GM06990 (cell line): ENCODE data around the gene CTDP1.

ENCODE experiments used
- DNase-seq: peaks from one replicate; pipeline ENCODE4 v3.0.0-alpha.2; 2011; ENCODE audit not compliant: insufficient read length; ENCODE audit errors: extremely low read depth
- H3K27me3 ChIP-seq: replicated peaks from 2 replicates; pipeline ENCODE4 v1.6.0; 2011; ENCODE audit warnings: low read length; ENCODE audit not compliant: control insufficient read depth, insufficient read depth
- H3K36me3 ChIP-seq: 2 replicates; pipeline ENCODE4 v1.5.1; 2011; ENCODE audit warnings: low read length; ENCODE audit not compliant: control insufficient read depth, insufficient read depth
- H3K4me3 ChIP-seq: replicated peaks from 2 replicates; pipeline ENCODE4 v1.5.1; 2011; ENCODE audit warnings: low read depth, mild to moderate bottlenecking, control low read depth, low read length
- TF ChIP-seq, protein P1 (sequence below): IDR thresholded peaks from 2 replicates; pipeline ENCODE4 v1.5.1; 2011; ENCODE audit warnings: low read length, control low read depth, mild to moderate bottlenecking, inconsistent platforms; ENCODE audit not compliant: insufficient read depth, poor library complexity, severe bottlenecking

CTDP1 gene

DNA sequence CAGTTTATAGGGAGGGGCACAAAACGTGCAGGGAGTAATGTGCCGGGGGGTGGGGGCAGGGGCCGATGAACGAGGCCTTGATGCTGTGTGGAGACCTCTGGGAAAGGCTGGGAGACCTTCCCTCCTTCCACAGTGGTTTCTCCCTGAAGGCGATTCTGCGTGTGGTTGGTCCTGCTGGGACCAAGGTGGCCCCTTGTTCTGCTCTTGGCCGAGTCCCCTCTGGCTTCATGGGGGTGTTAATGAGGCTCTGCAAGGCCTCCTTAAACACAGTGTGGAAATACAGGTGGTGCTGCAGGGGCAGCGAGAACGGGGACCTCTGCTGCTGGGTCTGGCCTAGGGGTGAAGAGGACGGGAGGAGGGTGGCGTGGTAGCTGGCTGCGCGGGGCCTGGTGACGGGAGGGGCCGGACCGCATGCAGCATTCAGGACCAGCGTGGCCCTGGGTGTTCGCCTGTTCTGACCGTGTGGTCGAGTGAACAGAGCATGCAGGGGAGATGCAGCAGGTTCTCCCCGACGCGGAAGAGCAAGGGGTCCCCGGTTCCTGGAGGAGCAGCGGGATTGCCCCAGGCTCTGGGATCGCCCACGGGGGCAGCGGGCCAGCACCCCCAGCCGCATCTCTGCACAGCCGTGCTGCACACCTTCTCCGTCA lies 76.0 kb downstream of the CTDP1 start:
- TF ChIP-seq, protein P1, sequence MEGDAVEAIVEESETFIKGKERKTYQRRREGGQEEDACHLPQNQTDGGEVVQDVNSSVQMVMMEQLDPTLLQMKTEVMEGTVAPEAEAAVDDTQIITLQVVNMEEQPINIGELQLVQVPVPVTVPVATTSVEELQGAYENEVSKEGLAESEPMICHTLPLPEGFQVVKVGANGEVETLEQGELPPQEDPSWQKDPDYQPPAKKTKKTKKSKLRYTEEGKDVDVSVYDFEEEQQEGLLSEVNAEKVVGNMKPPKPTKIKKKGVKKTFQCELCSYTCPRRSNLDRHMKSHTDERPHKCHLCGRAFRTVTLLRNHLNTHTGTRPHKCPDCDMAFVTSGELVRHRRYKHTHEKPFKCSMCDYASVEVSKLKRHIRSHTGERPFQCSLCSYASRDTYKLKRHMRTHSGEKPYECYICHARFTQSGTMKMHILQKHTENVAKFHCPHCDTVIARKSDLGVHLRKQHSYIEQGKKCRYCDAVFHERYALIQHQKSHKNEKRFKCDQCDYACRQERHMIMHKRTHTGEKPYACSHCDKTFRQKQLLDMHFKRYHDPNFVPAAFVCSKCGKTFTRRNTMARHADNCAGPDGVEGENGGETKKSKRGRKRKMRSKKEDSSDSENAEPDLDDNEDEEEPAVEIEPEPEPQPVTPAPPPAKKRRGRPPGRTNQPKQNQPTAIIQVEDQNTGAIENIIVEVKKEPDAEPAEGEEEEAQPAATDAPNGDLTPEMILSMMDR = no peak
- Histone ChIP-seq H3K27me3 (no peaks in the 10 kb centered on the region), H3K4me3 (no peak overlapping the region), H3K36me3 (peaks cover 14% of the 10 kb centered on the region)
- no peak for DNase-seq

DNA sequence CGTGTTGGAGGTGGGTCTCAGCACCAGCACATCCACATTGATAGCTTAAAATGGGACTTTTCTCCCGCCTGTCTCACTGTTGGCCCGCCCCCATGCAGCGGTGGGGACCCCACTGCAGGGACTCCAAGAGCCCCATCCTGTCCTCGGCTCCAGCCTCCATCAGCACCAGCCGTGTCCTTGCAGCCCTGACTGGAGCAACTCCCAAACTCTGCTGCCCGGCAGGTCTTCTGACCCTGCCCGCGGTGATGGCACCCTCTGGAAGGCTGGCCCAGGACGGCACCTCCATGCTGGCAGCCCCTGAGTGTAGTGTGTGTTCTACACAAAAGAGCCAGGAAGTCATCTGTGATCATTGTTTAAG lies 76.5 kb downstream of the CTDP1 start:
- H3K27me3 ChIP-seq = no peaks in the 10 kb centered on the region
- TF ChIP-seq, protein P1 = no peak
- H3K4me3 ChIP-seq = no peak overlapping the region
- H3K36me3 ChIP-seq = peaks cover 14% of the 10 kb centered on the region
- DNase-seq = no peak

DNA sequence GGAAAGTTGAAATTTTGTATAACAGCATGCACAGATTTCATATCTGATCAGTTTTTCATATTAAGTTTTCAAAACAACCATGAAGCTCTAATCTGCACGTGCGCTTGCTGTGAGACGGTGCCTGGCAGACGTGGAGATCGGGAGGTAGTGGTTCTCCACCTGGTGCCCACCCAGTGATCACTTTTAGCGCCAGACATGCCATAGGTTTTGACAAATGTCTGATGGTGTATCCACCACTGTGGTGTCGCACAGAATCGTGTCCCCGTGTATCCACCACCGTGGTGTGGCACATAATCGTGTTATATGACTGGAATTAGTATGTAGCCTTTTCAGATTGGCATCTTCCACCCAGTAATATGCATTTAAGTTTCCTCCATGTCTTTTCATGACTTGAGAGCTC lies 77.2 kb downstream of the CTDP1 start:
- DNase-seq = no peak
- H3K4me3 ChIP-seq = no peak overlapping the region
- H3K27me3 ChIP-seq = no peaks in the 10 kb centered on the region
- TF ChIP-seq, protein P1 = no peak
- H3K36me3 ChIP-seq = peaks cover 14% of the 10 kb centered on the region

DNA sequence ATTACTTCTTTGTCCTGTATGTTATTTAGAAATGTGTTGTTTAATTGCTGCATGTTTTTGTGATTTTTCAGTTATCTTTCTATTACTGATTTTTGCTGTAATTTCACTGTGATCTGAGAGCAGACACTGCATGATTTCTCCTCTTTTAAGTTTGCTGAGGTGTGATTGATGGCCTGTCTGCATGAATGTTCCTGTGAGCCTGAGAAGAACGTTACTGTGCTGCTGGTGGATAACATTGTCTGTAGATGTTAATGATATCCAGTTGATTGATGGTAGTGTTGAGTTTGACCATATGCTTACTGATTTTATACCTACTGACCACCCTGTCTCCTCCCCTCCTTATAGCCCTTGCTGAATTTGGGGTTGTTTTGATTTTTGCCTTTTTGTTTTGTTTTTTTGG lies 80.7 kb downstream of the CTDP1 start:
- TF ChIP-seq, protein P1 = no peak
- H3K4me3 ChIP-seq = no peak overlapping the region
- no peaks in the 10 kb centered on the region for H3K27me3 ChIP-seq
- no peaks in the 10 kb centered on the region; the same call in none of the 2 replicates for H3K36me3 ChIP-seq
- DNase-seq = no peak

DNA sequence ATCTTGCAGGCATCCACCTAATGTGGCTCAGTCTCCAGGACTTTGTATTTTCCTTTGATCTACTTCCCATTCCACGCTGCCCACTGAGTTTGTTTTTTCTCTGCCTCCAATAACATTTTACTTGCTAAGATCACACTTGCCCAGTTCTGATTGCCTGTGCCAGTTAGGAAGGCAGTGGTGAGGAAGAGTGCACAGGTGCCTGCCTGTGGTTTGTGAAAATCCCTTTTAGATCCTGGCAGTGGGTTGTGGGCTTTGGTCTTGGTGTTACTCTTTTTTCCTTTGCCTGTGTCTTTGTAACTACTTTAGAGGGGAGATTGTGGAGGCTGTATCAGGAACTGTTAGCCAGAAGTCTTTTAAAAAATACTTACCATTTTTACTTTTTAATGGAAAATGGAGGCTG lies 81.3 kb downstream of the CTDP1 start:
- TF ChIP-seq, protein P1 = no peak
- Histone ChIP-seq H3K36me3 (no peaks in the 10 kb centered on the region; the same call in none of the 2 replicates), H3K27me3 (no peaks in the 10 kb centered on the region), H3K4me3 (no peak overlapping the region)
- no peak for DNase-seq

DNA sequence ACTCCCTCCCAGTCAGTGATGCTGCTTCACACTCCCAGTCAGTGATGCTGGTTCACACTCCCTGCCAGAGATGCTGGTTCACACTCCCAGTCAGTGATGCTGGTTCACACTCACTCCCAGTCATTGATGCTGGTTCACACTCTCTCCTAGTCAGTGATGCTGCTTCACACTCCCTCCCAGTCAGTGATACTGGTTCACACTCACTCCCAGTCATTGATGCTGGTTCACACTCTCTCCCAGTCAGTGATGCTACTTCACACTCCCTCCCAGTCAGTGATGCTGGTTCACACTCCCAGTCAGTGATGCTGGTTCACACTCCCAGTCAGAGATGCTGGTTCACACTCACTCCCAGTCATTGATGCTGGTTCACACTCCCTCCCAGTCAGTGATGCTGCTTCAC lies 83.8 kb downstream of the CTDP1 start:
- no peaks in the 10 kb centered on the region for H3K36me3 ChIP-seq
- no peak overlapping the region for H3K4me3 ChIP-seq
- no peaks in the 10 kb centered on the region for H3K27me3 ChIP-seq
- TF ChIP-seq, protein P1 = no peak
- DNase-seq = no peak
